Measurements from ENCODE around the gene E4F1.
"Not testable (repeated sequence)": the region's sequence is repeated elsewhere in the genome, so short reads cannot be mapped to it uniquely, and the experiment has no call there.

E4F1 gene

GRCh38 chr16:2244926-2245795, 21.8 kb downstream of the E4F1 start:
- no peak for DNase-seq (ENCODE audit: low read depth)

GRCh38 chr16:2246301-2246885, 23.0 kb downstream of the E4F1 start:
- no peak for DNase-seq (ENCODE audit: low read depth)

GRCh38 chr16:2250652-2251295, 27.4 kb downstream of the E4F1 start:
- DNase-seq (ENCODE audit: low read depth): no peak

- DNase-seq (ENCODE audit: low read depth): peak; percentile 57
Measured at GRCh38 chr16:2251296-2252111, 28.1 kb downstream of the E4F1 start, which contains the start of gene ECI1. Gene ECI1, minus strand, starts transcription at chr16:2251587. Its CDS starts 21 bp downstream, at chr16:2251566.

- DNase-seq (ENCODE audit: low read depth): no peak
Measured at GRCh38 chr16:2252806-2253148, 29.4 kb downstream of the E4F1 start.

- no peak for DNase-seq (ENCODE audit: low read depth)
Measured at GRCh38 chr16:2253293-2253692, 29.9 kb downstream of the E4F1 start.

- no peak for DNase-seq (ENCODE audit: low read depth)
Measured at GRCh38 chr16:2256531-2257140, 33.2 kb downstream of the E4F1 start.

- no peak for DNase-seq (ENCODE audit: low read depth)
Measured at GRCh38 chr16:2257726-2258125, 34.3 kb downstream of the E4F1 start.

GRCh38 chr16:2258530-2258929, 35.1 kb downstream of the E4F1 start:
- not testable (repeated sequence) for DNase-seq (ENCODE audit: low read depth)

- no peak for DNase-seq (ENCODE audit: low read depth)
Measured at GRCh38 chr16:2260250-2260649, 36.9 kb downstream of the E4F1 start.

- DNase-seq (ENCODE audit: low read depth): not testable (repeated sequence)
Measured at GRCh38 chr16:2263026-2263425, 39.6 kb downstream of the E4F1 start.

- not testable (repeated sequence) for DNase-seq (ENCODE audit: low read depth)
Measured at GRCh38 chr16:2266887-2267286, 43.5 kb downstream of the E4F1 start.

- DNase-seq (ENCODE audit: low read depth): not testable (repeated sequence)
Measured at GRCh38 chr16:2267505-2267912, 44.1 kb downstream of the E4F1 start.

GRCh38 chr16:2267913-2268666, 44.7 kb downstream of the E4F1 start, which contains the start of gene RNPS1:
Gene RNPS1, minus strand, starts transcription at chr16:2268126. Its CDS starts 3,483 bp downstream, at chr16:2264643.
- DNase-seq (ENCODE audit: low read depth): peak; percentile 95

GRCh38 chr16:2270070-2270462, 46.7 kb downstream of the E4F1 start:
- no peak for DNase-seq (ENCODE audit: low read depth)

GRCh38 chr16:2270588-2271470, 47.4 kb downstream of the E4F1 start:
- no peak for DNase-seq (ENCODE audit: low read depth)

GRCh38 chr16:2271848-2272461, 48.6 kb downstream of the E4F1 start:
- DNase-seq (ENCODE audit: low read depth): no peak

- no peak for DNase-seq (ENCODE audit: low read depth)
Measured at GRCh38 chr16:2273484-2273883, 50.1 kb downstream of the E4F1 start.

- no peak for DNase-seq (ENCODE audit: low read depth)
Measured at GRCh38 chr16:2273931-2274330, 50.5 kb downstream of the E4F1 start.
